ENCODE results near the gene TNFSF10.

GRCh38 chr3:172530101-172530561 lies 6.9 kb upstream of the TNFSF10 start:
- no peak for TF ChIP-seq EP300 (IDR thresholded peaks at IDR 0.05)
- TF ChIP-seq CTCF (IDR thresholded peaks at IDR 0.05): no peak
- no peak for TF ChIP-seq POLR2A (IDR thresholded peaks at IDR 0.05)

All from sigmoid colon (tissue), 4 donors.